ENCODE results near the gene FARP1.

FARP1 gene

GRCh38 chr13:98350746-98351330 lies 207.9 kb downstream of the FARP1 start:
- no peak for DNase-seq (ENCODE audit: extremely low read depth, insufficient read length)
- H3K4me3 ChIP-seq (replicated peaks; ENCODE audit: low read depth, low read length), result no peak overlapping the region
- TF ChIP-seq, protein P1, sequence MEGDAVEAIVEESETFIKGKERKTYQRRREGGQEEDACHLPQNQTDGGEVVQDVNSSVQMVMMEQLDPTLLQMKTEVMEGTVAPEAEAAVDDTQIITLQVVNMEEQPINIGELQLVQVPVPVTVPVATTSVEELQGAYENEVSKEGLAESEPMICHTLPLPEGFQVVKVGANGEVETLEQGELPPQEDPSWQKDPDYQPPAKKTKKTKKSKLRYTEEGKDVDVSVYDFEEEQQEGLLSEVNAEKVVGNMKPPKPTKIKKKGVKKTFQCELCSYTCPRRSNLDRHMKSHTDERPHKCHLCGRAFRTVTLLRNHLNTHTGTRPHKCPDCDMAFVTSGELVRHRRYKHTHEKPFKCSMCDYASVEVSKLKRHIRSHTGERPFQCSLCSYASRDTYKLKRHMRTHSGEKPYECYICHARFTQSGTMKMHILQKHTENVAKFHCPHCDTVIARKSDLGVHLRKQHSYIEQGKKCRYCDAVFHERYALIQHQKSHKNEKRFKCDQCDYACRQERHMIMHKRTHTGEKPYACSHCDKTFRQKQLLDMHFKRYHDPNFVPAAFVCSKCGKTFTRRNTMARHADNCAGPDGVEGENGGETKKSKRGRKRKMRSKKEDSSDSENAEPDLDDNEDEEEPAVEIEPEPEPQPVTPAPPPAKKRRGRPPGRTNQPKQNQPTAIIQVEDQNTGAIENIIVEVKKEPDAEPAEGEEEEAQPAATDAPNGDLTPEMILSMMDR (IDR thresholded peaks at IDR 0.05; ENCODE audit: insufficient read depth, low read length, poor library complexity, severe bottlenecking), result no peak
- no peaks in the 10 kb centered on the region for H3K36me3 ChIP-seq (ENCODE audit: control insufficient read depth, insufficient read depth, low read length)
- no peaks in the 10 kb centered on the region for H3K27me3 ChIP-seq (replicated peaks; ENCODE audit: control insufficient read depth, insufficient read depth, low read length)

DNA sequence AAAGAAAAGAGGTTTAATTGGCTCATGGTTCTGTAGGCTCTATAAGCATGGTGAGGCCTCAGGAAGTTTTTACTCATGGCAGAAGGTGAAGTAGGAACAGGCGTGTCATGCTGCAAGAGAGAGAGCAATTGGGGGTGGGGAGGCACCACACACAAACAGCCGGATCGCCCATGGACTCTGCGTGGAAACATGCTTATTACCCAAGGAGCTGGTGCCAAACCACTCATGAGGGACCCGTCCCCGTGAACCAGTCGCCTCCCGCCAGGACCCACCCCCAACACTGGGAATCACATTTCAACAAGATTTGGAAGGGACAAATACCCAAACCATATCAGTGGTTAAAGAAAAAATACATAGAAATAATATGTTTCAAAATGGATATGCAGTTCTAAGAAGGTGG lies 208.7 kb downstream of the FARP1 start:
- Histone ChIP-seq H3K36me3 (ENCODE audit: control insufficient read depth, insufficient read depth, low read length) (no peaks in the 10 kb centered on the region), H3K4me3 (replicated peaks; ENCODE audit: low read depth, low read length) (no peak overlapping the region), H3K27me3 (replicated peaks; ENCODE audit: control insufficient read depth, insufficient read depth, low read length) (no peaks in the 10 kb centered on the region)
- no peak for DNase-seq (ENCODE audit: extremely low read depth, insufficient read length)
- TF ChIP-seq, protein P1 (IDR thresholded peaks at IDR 0.05; ENCODE audit: insufficient read depth, low read length, poor library complexity, severe bottlenecking), result no peak

DNA sequence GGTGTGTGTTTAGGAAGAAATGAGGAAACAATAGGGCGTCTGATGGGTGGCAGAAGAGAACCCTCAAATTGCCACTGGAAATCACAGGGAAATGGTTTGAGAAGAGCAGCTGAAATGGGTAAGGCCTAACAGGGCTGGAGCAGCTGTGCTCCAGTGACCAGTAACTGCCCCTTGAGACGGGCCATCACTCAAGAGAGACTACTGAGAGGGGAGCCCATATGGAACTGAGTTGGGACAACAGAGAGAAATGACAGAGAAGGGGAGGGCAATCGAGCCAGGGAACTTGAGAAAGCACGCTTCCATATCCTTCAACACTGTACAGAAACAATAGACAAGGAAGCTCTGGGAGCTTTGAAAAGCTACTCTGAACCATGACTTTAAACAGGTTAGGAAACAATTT lies 209.3 kb downstream of the FARP1 start:
- Histone ChIP-seq H3K27me3 (replicated peaks; ENCODE audit: control insufficient read depth, insufficient read depth, low read length) (no peaks in the 10 kb centered on the region), H3K4me3 (replicated peaks; ENCODE audit: low read depth, low read length) (no peak overlapping the region), H3K36me3 (ENCODE audit: control insufficient read depth, insufficient read depth, low read length) (no peaks in the 10 kb centered on the region)
- DNase-seq (ENCODE audit: extremely low read depth, insufficient read length), result no peak
- TF ChIP-seq, protein P1 (IDR thresholded peaks at IDR 0.05; ENCODE audit: insufficient read depth, low read length, poor library complexity, severe bottlenecking), result no peak

GRCh38 chr13:98353750-98354149 lies 210.9 kb downstream of the FARP1 start:
- no peaks in the 10 kb centered on the region for H3K27me3 ChIP-seq (replicated peaks; ENCODE audit: control insufficient read depth, insufficient read depth, low read length)
- no peaks in the 10 kb centered on the region for H3K36me3 ChIP-seq (ENCODE audit: control insufficient read depth, insufficient read depth, low read length)
- no peak overlapping the region for H3K4me3 ChIP-seq (replicated peaks; ENCODE audit: low read depth, low read length)
- TF ChIP-seq, protein P1 (IDR thresholded peaks at IDR 0.05; ENCODE audit: insufficient read depth, low read length, poor library complexity, severe bottlenecking), result no peak
- DNase-seq (ENCODE audit: extremely low read depth, insufficient read length), result no peak

- DNase-seq (ENCODE audit: extremely low read depth, insufficient read length), result no peak
Measured at GRCh38 chr13:98358937-98359336, 216.0 kb downstream of the FARP1 start.

More at GRCh38 chr13:98358937-98359336, 216.0 kb downstream of the FARP1 start:
- TF ChIP-seq, protein P1 (IDR thresholded peaks at IDR 0.05; ENCODE audit: insufficient read depth, low read length, poor library complexity, severe bottlenecking), result no peak
- Histone ChIP-seq H3K4me3 (replicated peaks; ENCODE audit: low read depth, low read length) (no peak overlapping the region), H3K27me3 (replicated peaks; ENCODE audit: control insufficient read depth, insufficient read depth, low read length) (no peaks in the 10 kb centered on the region), H3K36me3 (ENCODE audit: control insufficient read depth, insufficient read depth, low read length) (no peaks in the 10 kb centered on the region)

All from GM06990 (cell line).